ENCODE results near the gene TNN. TPM values are rescaled to one million over a fixed set of nuclear protein-coding genes. Genes with fewer than 3 reads are reported as not detected.
A peak's percentile ranks its signal among the peaks of the same experiment; 100 is the strongest.

Gene TNN
- total and polyA plus RNA-seq, 8 donors: 0.38 to 2.5 (median 1.9) TPM; not detected in 1

DNA sequence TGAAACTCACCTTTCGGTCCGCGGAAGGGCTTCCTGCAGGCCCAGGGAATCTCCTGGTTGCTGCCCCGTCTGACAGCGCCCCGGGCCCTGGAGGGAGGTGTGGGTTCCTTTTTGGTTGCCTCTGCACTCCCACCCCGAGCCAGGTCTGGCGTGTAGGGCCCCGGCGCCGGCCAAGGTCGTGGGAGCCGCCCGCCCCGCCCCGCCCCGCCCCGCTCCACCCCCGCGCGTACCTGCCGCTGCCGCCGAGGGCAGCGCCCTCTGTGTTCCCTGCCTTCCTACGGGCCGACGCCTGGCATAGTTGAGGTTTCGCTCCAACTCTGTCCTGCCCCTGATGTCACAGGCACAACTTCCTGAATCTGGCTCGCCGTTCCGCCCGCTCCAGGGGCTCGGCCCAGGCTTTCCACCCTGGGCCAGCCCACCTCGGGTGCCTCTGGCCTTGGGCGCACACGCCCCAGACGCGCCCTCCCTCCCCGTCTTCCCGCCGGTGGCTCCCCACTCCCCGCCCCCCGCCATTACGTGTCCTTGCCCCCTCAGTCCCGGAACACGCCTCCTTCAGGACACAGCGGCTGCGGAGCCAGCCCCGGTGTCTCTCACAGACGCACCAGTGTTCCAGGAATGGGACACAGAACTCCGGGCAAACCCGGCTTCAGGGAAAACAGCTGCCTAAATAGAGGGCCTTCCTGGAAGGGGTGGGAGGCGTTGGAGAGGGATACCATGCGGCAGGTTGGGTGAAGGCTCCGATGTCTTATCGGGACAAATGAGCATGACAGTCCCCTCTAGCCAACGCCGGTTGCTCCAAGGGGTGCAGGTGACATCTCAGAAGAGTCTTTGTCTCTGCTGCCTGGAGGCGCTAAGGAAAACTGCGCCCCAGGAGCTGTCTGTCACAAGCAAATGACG, 125.2 kb downstream of the TNN start, which contains the start of gene KIAA0040:
TSS of gene KIAA0040 (minus strand) at position 147 of the 897 bp plus-strand sequence. CDS start 31,763 bp downstream, outside the sequence.
- ATAC-seq (peak; percentile 92), DNase-seq (peak; percentile 56 to 92 (median 82))
- Histone ChIP-seq H3K4me3 (peak within 1 kb of the TSS; percentile 62 to 79), H3K27me3 (no peaks in the 10 kb centered on the region), H3K4me1 (peaks cover 16 to 57% of the 10 kb centered on the region in 2 donors), H3K36me3 (no peaks in the 10 kb centered on the region), H3K27ac (peak within 1 kb of the TSS; percentile 89 to 92), H3K9me3 (no peaks in the 10 kb centered on the region)
- TF ChIP-seq, protein P1, sequence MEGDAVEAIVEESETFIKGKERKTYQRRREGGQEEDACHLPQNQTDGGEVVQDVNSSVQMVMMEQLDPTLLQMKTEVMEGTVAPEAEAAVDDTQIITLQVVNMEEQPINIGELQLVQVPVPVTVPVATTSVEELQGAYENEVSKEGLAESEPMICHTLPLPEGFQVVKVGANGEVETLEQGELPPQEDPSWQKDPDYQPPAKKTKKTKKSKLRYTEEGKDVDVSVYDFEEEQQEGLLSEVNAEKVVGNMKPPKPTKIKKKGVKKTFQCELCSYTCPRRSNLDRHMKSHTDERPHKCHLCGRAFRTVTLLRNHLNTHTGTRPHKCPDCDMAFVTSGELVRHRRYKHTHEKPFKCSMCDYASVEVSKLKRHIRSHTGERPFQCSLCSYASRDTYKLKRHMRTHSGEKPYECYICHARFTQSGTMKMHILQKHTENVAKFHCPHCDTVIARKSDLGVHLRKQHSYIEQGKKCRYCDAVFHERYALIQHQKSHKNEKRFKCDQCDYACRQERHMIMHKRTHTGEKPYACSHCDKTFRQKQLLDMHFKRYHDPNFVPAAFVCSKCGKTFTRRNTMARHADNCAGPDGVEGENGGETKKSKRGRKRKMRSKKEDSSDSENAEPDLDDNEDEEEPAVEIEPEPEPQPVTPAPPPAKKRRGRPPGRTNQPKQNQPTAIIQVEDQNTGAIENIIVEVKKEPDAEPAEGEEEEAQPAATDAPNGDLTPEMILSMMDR (IDR thresholded peaks at IDR 0.05): no peak
- intact Hi-C loops (cut with DNase I): no loop called here

DNA sequence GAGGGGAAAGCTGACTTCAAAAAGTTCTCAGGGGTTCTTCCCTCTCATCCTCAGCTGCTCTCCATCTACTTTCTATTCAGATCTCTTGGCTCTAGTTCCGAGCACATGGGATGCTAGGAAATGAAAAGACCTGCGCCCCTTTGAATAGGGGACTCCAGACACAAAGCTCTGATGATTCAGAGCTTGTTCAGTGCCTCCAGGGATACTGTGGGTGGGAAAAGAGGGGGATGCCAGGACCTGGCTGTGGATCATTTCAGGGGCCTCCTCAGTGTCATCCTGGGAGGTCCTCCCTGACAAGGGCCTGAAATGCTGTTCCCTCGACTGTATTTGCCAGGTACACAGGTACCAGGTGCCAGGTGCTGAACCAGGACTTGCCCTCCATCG, 125.9 kb downstream of the TNN start:
- no peaks in the 10 kb centered on the region for H3K36me3 ChIP-seq
- intact Hi-C loops (cut with DNase I): no loop called here
- TF ChIP-seq, protein P1 (IDR thresholded peaks at IDR 0.05): no peak
- peak overlapping the region; percentile 62 to 79 for H3K4me3 ChIP-seq
- no peaks in the 10 kb centered on the region for H3K9me3 ChIP-seq
- H3K4me1 ChIP-seq: peaks cover 15 to 57% of the 10 kb centered on the region in 2 donors
- no peak for DNase-seq
- peak overlapping the region; percentile 89 to 92 for H3K27ac ChIP-seq
- no peaks in the 10 kb centered on the region for H3K27me3 ChIP-seq
- ATAC-seq: no peak

DNA sequence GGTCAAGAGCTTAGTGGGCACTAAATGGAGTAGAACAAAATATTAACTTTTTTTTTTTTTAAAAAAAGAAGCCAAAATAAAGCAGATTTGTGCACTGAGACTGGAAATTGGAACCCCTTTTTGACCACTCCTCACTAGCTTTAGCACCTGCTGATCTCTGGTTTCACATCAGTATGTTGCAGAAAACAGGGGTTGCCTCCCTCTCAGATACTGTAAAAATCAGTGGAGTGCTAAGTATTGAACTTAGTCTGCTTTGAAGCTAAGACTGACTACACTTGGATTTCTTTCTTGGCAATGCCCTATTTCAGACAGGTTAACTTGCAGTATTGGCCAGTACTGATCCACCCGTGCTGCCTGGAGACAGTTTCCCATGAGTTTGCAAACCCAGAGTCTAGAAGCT, 127.6 kb downstream of the TNN start:
- ATAC-seq (no peak), DNase-seq (no peak)
- intact Hi-C loops (cut with DNase I): no loop called here
- Histone ChIP-seq H3K27me3 (no peaks in the 10 kb centered on the region), H3K27ac (no peak overlapping the region), H3K4me1 (peaks cover 9 to 40% of the 10 kb centered on the region in 2 donors), H3K9me3 (no peaks in the 10 kb centered on the region), H3K4me3 (no peak overlapping the region), H3K36me3 (no peaks in the 10 kb centered on the region)
- TF ChIP-seq, protein P1 (IDR thresholded peaks at IDR 0.05): no peak

DNA sequence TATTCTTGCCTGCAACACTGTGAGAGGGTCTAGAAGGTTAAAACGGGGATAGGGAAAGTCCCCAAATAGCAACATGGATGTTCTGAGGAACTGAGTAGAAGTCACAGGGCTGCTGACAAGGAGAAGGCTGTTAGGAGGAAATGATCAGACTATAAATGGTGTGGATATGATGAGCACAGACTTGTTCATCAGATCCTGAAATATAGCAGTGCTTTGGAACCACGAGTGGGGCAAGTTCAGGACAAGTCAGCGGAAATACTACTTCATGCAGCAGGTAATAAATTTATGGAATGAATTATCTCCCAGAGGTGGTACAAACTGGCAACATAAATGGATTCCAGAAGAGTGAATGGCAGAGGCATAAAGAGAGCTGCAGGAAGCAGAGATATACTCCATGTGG, 128.2 kb downstream of the TNN start:
- H3K27ac ChIP-seq: no peak overlapping the region

DNA sequence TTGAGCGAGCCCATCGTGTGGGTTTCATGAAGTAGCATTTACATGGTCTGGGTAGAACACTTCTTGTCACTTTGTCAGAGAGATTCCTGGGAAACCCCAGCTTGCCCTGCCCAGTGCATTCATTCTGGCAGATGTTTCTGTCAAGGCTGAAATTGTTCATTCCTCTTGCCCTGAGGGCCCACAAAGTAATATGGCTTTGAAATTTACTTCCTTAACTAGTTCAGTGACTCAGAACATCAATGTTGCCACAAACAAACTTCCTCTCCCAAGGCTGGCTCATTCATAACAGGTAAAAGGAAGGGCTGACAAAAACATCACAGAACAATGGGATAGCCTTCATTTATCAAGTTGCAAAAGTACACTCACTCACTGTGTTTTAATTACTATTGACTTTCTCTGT, 129.9 kb downstream of the TNN start:
- H3K27me3 ChIP-seq: no peaks in the 10 kb centered on the region
- TF ChIP-seq, protein P1 (IDR thresholded peaks at IDR 0.05): no peak
- no peaks in the 10 kb centered on the region for H3K9me3 ChIP-seq
- H3K4me3 ChIP-seq: no peak overlapping the region
- H3K4me1 ChIP-seq: peaks cover 3 to 32% of the 10 kb centered on the region in 2 donors
- ATAC-seq (no peak), DNase-seq (no peak)
- intact Hi-C loops (cut with DNase I): no loop called here
- H3K27ac ChIP-seq: peak overlapping the region in 1 of 2 donors; percentile 67
- no peaks in the 10 kb centered on the region for H3K36me3 ChIP-seq

More for the DNA sequence above, 128.2 kb downstream of the TNN start:
- no peak for ATAC-seq
- no peak for DNase-seq
- Histone ChIP-seq H3K27me3 (no peaks in the 10 kb centered on the region), H3K36me3 (no peaks in the 10 kb centered on the region), H3K4me3 (no peak overlapping the region), H3K4me1 (peaks cover 9 to 35% of the 10 kb centered on the region in 2 donors), H3K9me3 (no peaks in the 10 kb centered on the region)
- intact Hi-C loops (cut with DNase I): no loop called here
- TF ChIP-seq, protein P1 (IDR thresholded peaks at IDR 0.05): no peak

Data from left lung (tissue), 10 donors.